ENCODE data around the gene DOCK1.

Gene DOCK1

DNA sequence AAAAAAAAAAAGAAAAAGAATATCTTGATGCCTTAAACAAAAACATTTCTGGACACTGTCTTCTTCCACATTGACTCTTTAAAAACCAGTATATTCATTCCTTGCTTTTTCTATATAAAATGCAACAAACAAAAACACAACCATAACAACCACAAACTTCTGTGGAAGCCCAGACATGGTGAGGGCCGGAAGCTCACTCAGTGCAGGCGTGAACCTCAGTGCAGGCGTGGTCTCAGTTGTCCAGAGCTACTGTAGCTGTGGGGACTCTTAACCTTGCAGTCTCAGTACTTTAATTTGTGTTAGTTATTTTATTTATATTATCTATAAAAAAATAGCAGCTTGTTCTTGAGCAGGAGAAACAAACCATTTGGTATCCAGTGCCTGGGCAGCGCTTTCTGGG is 131.8 kb downstream of the DOCK1 start:
- DNase-seq (ENCODE audit: low read depth in 3 of 3) = no peak

DNA sequence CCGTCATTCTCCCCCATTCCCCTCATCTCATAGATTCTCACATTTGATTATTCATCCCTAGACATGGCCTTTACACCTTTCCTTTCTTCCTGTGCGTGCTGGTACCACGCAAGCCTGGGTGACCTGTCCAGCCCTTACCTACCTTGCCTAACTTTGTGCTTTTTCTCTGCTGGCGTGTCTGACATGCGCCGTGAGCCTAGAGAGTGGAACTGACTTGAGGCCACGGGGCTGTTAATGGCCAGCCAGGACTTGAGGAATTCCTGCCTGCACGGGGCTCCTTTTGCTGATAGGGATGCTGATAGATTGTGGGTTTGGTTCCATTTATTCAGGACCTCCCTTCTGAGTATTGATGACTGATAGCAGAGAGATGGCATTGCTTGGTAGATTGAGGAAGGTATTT is 134.2 kb downstream of the DOCK1 start:
- no peak for DNase-seq (ENCODE audit: low read depth in 3 of 3)

DNA sequence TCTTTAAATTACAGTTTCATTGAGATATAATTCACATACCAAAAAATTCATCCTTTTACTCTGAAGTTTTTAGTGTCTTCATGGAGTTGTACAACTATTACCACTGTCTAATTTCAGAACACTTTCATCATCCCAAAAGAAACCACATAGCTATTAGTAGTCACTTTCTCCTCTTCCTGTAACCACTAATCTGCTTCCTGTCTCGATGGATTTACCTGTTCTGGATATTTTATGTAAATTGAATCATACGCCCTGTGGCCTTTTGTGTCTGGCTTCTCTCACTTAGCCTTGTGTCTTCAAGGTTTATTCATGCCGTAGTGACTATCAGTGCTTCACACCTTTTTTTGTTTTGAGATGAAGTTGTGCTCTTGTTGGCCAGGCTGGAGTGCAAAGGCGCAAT is 135.5 kb downstream of the DOCK1 start:
- DNase-seq (ENCODE audit: low read depth in 3 of 3) = no peak

DNA sequence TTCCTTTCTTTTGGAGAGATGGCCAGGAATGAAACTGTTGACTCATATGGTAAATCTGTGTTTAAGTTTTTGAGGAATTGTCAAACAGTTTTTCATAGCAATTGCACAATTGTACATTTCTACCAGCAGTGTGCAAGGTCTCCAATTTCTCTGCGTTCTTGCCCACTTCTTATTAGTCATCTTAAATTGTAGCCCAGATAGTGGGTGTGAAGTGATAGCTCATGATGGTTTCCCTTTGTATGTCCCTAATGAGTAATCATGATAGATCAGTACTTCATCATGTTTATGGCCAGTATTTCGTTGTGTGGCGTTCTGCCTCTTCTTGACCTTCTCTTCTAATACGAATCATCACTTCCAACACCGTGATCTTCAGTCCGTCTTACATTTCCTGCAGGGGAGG is 136.3 kb downstream of the DOCK1 start:
- DNase-seq (ENCODE audit: low read depth in 3 of 3) = no peak

GRCh38 chr10:127043301-127043700 is 138.1 kb downstream of the DOCK1 start:
- DNase-seq (ENCODE audit: low read depth in 3 of 3) = no peak

GRCh38 chr10:127044186-127044585 is 139.0 kb downstream of the DOCK1 start:
- DNase-seq (ENCODE audit: low read depth in 3 of 3) = no peak

GRCh38 chr10:127046975-127047877 is 142.0 kb downstream of the DOCK1 start:
- DNase-seq (ENCODE audit: low read depth in 3 of 3) = no peak

- DNase-seq (ENCODE audit: low read depth in 3 of 3) = no peak
These were observed 142.6 kb downstream of the DOCK1 start for GRCh38 chr10:127047878-127048238.

GRCh38 chr10:127048630-127049029 is 143.4 kb downstream of the DOCK1 start:
- no peak for DNase-seq (ENCODE audit: low read depth in 3 of 3)

- no peak for DNase-seq (ENCODE audit: low read depth in 3 of 3)
These were observed 146.8 kb downstream of the DOCK1 start for GRCh38 chr10:127052001-127052400.

- no peak for DNase-seq (ENCODE audit: low read depth in 3 of 3)
These were observed 150.0 kb downstream of the DOCK1 start for GRCh38 chr10:127055263-127055662.

- no peak for DNase-seq (ENCODE audit: low read depth in 3 of 3)
These were observed 154.1 kb downstream of the DOCK1 start for GRCh38 chr10:127059314-127059713.

GRCh38 chr10:127063762-127064161 is 158.5 kb downstream of the DOCK1 start:
- no peak for DNase-seq (ENCODE audit: low read depth in 3 of 3)

DNA sequence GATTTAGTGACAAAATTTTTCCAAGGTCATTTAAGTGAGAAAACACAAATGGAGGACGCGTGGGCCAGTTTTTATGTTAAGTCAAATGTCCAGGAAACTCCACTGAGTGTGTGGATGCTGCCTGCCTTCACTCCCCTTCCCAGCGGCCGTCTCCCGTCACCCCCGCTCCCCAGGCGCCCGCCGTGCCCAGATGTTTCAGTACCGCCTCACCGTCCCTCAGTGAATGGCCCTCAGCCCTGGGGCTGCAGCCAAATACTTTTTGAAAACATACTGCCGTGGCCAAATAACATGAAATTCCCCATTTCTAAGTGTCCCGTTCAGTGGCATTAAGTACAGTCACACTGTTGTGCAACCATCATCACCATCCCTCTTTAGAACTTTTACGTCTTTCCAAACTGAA is 159.2 kb downstream of the DOCK1 start:
- DNase-seq (ENCODE audit: low read depth in 3 of 3) = no peak

- no peak for DNase-seq (ENCODE audit: low read depth in 3 of 3)
These were observed 162.4 kb downstream of the DOCK1 start for GRCh38 chr10:127067542-127068194.

DNA sequence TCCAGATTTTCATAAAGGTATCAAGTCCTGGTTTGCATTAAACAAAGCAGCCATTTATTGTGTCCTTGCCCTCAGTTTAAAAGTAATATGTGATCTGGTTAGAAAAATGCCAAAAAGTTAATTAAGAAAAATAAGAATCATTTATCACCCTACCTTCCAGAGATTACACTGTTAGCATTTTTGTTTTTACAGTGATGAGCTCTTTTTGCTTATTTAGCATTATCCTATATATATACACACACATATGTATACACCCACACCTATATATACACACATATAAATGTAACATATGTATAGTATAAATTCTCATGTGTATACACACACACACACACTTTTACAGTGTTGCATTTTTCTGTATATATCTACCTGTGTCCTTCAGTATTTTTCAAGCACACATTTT is 163.3 kb downstream of the DOCK1 start:
- no peak for DNase-seq (ENCODE audit: low read depth in 3 of 3)

DNA sequence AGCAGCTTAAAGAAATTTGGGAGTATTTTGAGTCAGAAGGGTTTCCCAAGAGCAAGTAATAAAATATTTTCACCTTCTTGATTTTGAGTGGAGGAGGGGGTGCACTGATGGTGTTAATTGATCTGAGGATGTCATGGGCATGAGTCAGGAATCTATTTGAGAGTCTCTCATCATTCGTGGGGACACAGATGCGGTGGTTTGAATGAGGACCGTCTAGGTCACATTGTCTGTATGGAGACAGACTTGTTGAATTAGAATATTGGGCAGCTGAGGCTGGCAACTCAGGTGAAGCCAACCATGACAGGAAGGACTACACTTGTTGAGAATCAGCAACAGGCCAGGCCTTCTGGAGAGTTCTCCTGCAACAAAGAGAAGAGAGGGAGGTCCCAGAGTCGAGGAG is 164.2 kb downstream of the DOCK1 start:
- no peak for DNase-seq (ENCODE audit: low read depth in 3 of 3)

- no peak for DNase-seq (ENCODE audit: low read depth in 3 of 3)
These were observed 165.9 kb downstream of the DOCK1 start for GRCh38 chr10:127071126-127071525.

GRCh38 chr10:127073666-127074065 is 168.4 kb downstream of the DOCK1 start:
- no peak for DNase-seq (ENCODE audit: low read depth in 3 of 3)

- DNase-seq (ENCODE audit: low read depth in 3 of 3) = no peak
These were observed 174.2 kb downstream of the DOCK1 start for GRCh38 chr10:127079392-127079791.

DNA sequence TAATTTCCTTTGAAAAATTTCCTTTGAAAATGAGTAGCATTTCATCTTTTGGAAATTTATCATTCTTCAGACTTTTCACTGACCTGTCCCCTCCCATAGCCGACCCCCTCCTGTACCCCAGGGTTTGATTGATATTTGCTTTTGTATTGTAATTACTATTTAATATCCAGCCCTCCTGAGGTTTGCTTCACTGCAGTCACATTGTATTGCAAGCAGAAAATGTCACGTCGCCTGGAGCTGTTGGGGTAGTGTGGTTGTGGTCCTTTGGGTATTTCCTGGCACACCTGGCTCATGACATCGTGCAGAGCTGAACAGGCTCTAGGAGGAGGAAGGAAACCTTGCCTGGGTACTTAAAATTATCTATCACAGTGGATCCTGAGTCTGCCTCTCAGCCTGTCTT is 175.1 kb downstream of the DOCK1 start:
- DNase-seq (ENCODE audit: low read depth in 3 of 3) = no peak

- DNase-seq (ENCODE audit: low read depth in 3 of 3) = no peak
These were observed 176.7 kb downstream of the DOCK1 start for GRCh38 chr10:127081851-127082345.

GRCh38 chr10:127082651-127083050 is 177.4 kb downstream of the DOCK1 start:
- no peak for DNase-seq (ENCODE audit: low read depth in 3 of 3)
